ENCODE results near the gene KIF18B. TPM values are rescaled to one million over a fixed set of nuclear protein-coding genes. Genes with fewer than 3 reads are reported as not detected.

Gene KIF18B
- polyA plus RNA-seq, 4 donors = 10.5 to 12.3 (median 11.3) TPM

- no peak for DNase-seq (ENCODE audit: low read depth in 4 of 4, low spot score in 3 of 4)
Observed at GRCh38 chr17:44907729-44908470, 39.7 kb downstream of the KIF18B start.

- no peak for DNase-seq (ENCODE audit: low read depth in 4 of 4, low spot score in 3 of 4)
Observed at GRCh38 chr17:44906763-44907728, 40.5 kb downstream of the KIF18B start.

- no peak for DNase-seq (ENCODE audit: low read depth in 4 of 4, low spot score in 3 of 4)
Observed at GRCh38 chr17:44906010-44906646, 41.4 kb downstream of the KIF18B start.

- no peak for DNase-seq (ENCODE audit: low read depth in 4 of 4, low spot score in 3 of 4)
Observed at GRCh38 chr17:44905006-44906000, 42.3 kb downstream of the KIF18B start.

- no peak for DNase-seq (ENCODE audit: low read depth in 4 of 4, low spot score in 3 of 4)
Observed at GRCh38 chr17:44904001-44904984, 43.3 kb downstream of the KIF18B start.

GRCh38 chr17:44903012-44903685 is 44.4 kb downstream of the KIF18B start:
- DNase-seq (ENCODE audit: low read depth in 4 of 4, low spot score in 3 of 4) = no peak

- DNase-seq (ENCODE audit: low read depth in 4 of 4, low spot score in 3 of 4) = no peak
Observed at GRCh38 chr17:44902135-44902760, 45.3 kb downstream of the KIF18B start.

- DNase-seq (ENCODE audit: low read depth in 4 of 4, low spot score in 3 of 4) = no peak
Observed at GRCh38 chr17:44901411-44901921, 46.1 kb downstream of the KIF18B start.

- DNase-seq (ENCODE audit: low read depth in 4 of 4, low spot score in 3 of 4) = no peak
Observed at GRCh38 chr17:44900894-44901293, 46.7 kb downstream of the KIF18B start.

- DNase-seq (ENCODE audit: low read depth in 4 of 4, low spot score in 3 of 4) = peak; percentile 83 to 96 (median 86)
Observed at GRCh38 chr17:44899074-44899782, 48.3 kb downstream of the KIF18B start, which contains the start of gene EFTUD2. TSS of gene EFTUD2 (minus strand) at chr17:44899445. CDS start at chr17:44894521, 4,924 bp downstream.

GRCh38 chr17:44898768-44899073 is 48.9 kb downstream of the KIF18B start:
- DNase-seq (ENCODE audit: low read depth in 4 of 4, low spot score in 3 of 4) = no peak

GRCh38 chr17:44894642-44895041 is 52.9 kb downstream of the KIF18B start:
- no peak for DNase-seq (ENCODE audit: low read depth in 4 of 4, low spot score in 3 of 4)

GRCh38 chr17:44892250-44892649 is 55.3 kb downstream of the KIF18B start:
- no peak for DNase-seq (ENCODE audit: low read depth in 4 of 4, low spot score in 3 of 4)

- no peak for DNase-seq (ENCODE audit: low read depth in 4 of 4, low spot score in 3 of 4)
Observed at GRCh38 chr17:44889003-44889402, 58.6 kb downstream of the KIF18B start.

- no peak for DNase-seq (ENCODE audit: low read depth in 4 of 4, low spot score in 3 of 4)
Observed at GRCh38 chr17:44887971-44888954, 59.3 kb downstream of the KIF18B start.

- DNase-seq (ENCODE audit: low read depth in 4 of 4, low spot score in 3 of 4) = no peak
Observed at GRCh38 chr17:44887016-44887415, 60.6 kb downstream of the KIF18B start.
